ENCODE results near the gene TAS2R1.

DNA sequence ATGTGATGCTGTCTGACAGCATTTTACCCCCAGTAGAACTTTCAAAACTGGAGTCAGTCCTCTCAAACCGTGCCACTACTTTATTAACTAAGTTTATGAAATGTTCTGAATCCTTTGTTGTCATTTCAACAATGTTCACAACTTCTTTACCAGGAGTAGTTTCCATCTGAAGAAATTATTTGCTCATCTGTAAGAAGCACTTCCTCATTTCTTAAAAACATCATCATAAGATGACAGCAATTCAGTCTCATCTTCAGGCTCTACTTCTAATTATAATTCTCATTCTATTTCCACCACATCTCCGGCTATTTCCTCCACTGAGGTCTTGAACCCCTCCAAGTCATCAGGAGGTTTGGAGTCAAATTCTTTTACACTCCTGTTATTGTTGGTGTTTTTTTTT, 2.3 kb upstream of the TAS2R1 start:
- TF ChIP-seq POLR2AphosphoS5 (IDR thresholded peaks at IDR 0.05) (no peak), POLR2A (IDR thresholded peaks at IDR 0.05) (no peak), EP300 (IDR thresholded peaks at IDR 0.05) (no peak)

Measured in sigmoid colon (tissue), 4 donors.